H1 (cell line): ENCODE measurements around the gene RPP25L. TPM values are rescaled to one million over a fixed set of nuclear protein-coding genes. Genes with fewer than 3 reads are reported as not detected.
A peak's percentile ranks its signal among the peaks of the same experiment; 100 is the strongest.

Experiments used
- BRCA1 ChIP-seq: IDR thresholded peaks from 2 replicates; pipeline ENCODE4 v1.6.1; 2012; ENCODE audit warnings: low read depth, low read length, improper control_type of control experiment
- CBX5 ChIP-seq: fragments of 300-800, 300-1000 bp; sonication (generic); IDR thresholded peaks from 2 replicates; pipeline ENCODE4 v1.7.1; 2016; ENCODE audit warnings: antibody characterized with exemption, low read length, low read depth
- EP300 ChIP-seq, 2 experiments: IDR thresholded peaks; 1 replicate in 1 of 2; 2 replicates in 1 of 2; pipeline ENCODE4 v1.6.1; 2011 to 2012; ENCODE audit warnings: low read depth in 2 of 2, low read length in 2 of 2, mild to moderate bottlenecking in 2 of 2, borderline replicate concordance in 1 of 2, inconsistent platforms in 1 of 2, moderate library complexity in 1 of 2
- GABPA ChIP-seq: IDR thresholded peaks from 2 replicates; pipeline ENCODE4 v1.6.1; 2011; ENCODE audit warnings: mild to moderate bottlenecking, low read length, moderate library complexity, borderline replicate concordance; ENCODE audit not compliant: insufficient read depth
- GTF2F1 ChIP-seq: IDR thresholded peaks from 2 replicates; pipeline ENCODE4 v1.6.1; 2012; ENCODE audit warnings: low read depth, low read length, improper control_type of control experiment, borderline replicate concordance
- HDAC2 ChIP-seq, 2 experiments: fragments of 300-600 bp in 1 of 2; sonication (generic) in 1 of 2; IDR thresholded peaks; 2 replicates each; pipeline ENCODE4 v1.6.1; 2011 to 2012; ENCODE audit warnings: low read depth in 2 of 2, low read length in 2 of 2, mild to moderate bottlenecking in 2 of 2, moderate library complexity in 2 of 2, borderline replicate concordance in 1 of 2, inconsistent platforms in 1 of 2
- JUND ChIP-seq: IDR thresholded peaks from 2 replicates; pipeline ENCODE4 v1.6.1; 2011; ENCODE audit warnings: mild to moderate bottlenecking, improper control_type of control experiment, low read length
- KDM4A ChIP-seq: IDR thresholded peaks from one replicate; pipeline ENCODE4 v1.7.1; 2012; ENCODE audit warnings: low read depth, mild to moderate bottlenecking, moderate library complexity, low read length, inconsistent platforms; ENCODE audit not compliant: severe bottlenecking
- NANOG ChIP-seq: IDR thresholded peaks from 2 replicates; pipeline ENCODE4 v1.6.1; 2011; ENCODE audit warnings: low read length, low read depth, mild to moderate bottlenecking, inconsistent platforms; ENCODE audit not compliant: insufficient read depth, poor library complexity, severe bottlenecking
- POLR2AphosphoS5 ChIP-seq: IDR thresholded peaks from 2 replicates; pipeline ENCODE4 v1.6.1; 2011; ENCODE audit warnings: low read depth, low read length
- SUZ12 ChIP-seq: fragments of 200-600 bp; sonication (generic); IDR thresholded peaks from 2 replicates; pipeline ENCODE4 v1.6.1; 2012; ENCODE audit warnings: mild to moderate bottlenecking, inconsistent platforms, low read length, moderate library complexity, mixed read lengths
- TEAD4 ChIP-seq: IDR thresholded peaks from 2 replicates; pipeline ENCODE4 v1.6.1; 2012; ENCODE audit warnings: low read depth, low read length, inconsistent platforms, mixed read lengths
- polyA plus RNA-seq, 7 experiments: library from polyadenylated mRNA; depleted of rRNA in 3 of 7; stranded (reverse) in 5 of 7; unstranded in 2 of 7; fragments of >200 nt in 5 of 7; fragments of 200-250 nt in 2 of 7; gene quantifications; 1 replicate in 5 of 7; 2 replicates in 1 of 7; 4 replicates in 1 of 7; pipeline versions ENCODE4 v1.2.1 to v1.2.3, GENCODE V29; 2011 to 2013; ENCODE audit warnings: missing spikeins in 2 of 7, mixed read lengths in 2 of 7
- total RNA-seq: library from RNA; stranded (reverse); fragmentation: NEBNext Ultra II Directional; extraction: Animal tissue kit (Norgen Biotek cat#: 25700); gene quantifications from 2 replicates; pipeline ENCODE4 v1.2.1, GENCODE V29; 2021

Gene RPP25L
- total and polyA plus RNA-seq, 2 of the 8 experiments (the other 6 are each of a cell fraction or from before 2014, with no cell fraction given), result 21.6 to 75.0 TPM

GRCh38 chr9:34628656-34629490 is 17.0 kb upstream of the RPP25L start, which contains the start of gene ARID3C (continued):
- TF ChIP-seq HDAC2 (IDR thresholded peaks at IDR 0.05; ENCODE audit: borderline replicate concordance in 1 of 2, low read depth in 2 of 2, low read length in 2 of 2), result no peak
- TF ChIP-seq BRCA1, result no peak
- no peak for TF ChIP-seq EP300 (IDR thresholded peaks at IDR 0.05; ENCODE audit: borderline replicate concordance in 1 of 2, low read depth in 2 of 2, low read length in 2 of 2)
- peak; percentile 48; the same call in 1 of the 2 replicates for TF ChIP-seq GABPA
- no peak for TF ChIP-seq GTF2F1
- TF ChIP-seq JUND, result no peak
- TF ChIP-seq KDM4A, result peak; percentile 91
- peak; percentile 79 for TF ChIP-seq SUZ12
- no peak for TF ChIP-seq NANOG
- TF ChIP-seq CBX5, result no peak
- TF ChIP-seq TEAD4, result no peak
- no peak for TF ChIP-seq POLR2AphosphoS5
